NCI-H2107 treated with DMSO at 0.1 percent for 48 hours (cell line): ENCODE data around the gene SNF8.
"Not testable (repeated sequence)": the region's sequence is repeated elsewhere in the genome, so short reads cannot be mapped to it uniquely, and the experiment has no call there.

ENCODE experiments used
- DNase-seq: peaks from one replicate; lab custom pipeline; 2025; ENCODE audit not compliant: unreplicated experiment; lab: John Stamatoyannopoulos, UW

Gene SNF8

GRCh38 chr17:48944515-48945260 is at the start of gene SNF8:
SNF8 (minus strand) TSS chr17:48944842; CDS start chr17:48944734, 108 bp downstream.
- peak; percentile 49 for DNase-seq

- no peak for DNase-seq
Measured at GRCh38 chr17:48993951-48994350, 49.3 kb upstream of the SNF8 start.

DNA sequence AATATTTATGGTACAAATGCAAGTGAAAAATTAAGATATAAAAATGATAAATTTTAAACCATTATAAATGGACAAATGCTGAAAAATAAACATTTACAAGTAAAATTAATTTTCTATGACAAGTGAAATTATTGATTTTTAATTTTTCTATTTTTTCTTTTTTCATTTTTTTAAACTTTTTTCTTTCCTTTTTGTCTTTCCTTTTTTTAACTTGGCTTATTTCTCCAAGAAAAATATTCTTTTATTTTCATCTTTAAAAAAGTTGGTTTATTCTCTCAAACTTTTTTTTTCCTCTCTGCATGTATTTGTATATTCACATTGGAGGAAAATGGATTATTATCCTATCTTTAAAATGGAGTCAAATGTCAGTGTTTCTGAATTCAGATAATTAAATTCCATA is 48.7 kb upstream of the SNF8 start:
- DNase-seq: no peak

DNA sequence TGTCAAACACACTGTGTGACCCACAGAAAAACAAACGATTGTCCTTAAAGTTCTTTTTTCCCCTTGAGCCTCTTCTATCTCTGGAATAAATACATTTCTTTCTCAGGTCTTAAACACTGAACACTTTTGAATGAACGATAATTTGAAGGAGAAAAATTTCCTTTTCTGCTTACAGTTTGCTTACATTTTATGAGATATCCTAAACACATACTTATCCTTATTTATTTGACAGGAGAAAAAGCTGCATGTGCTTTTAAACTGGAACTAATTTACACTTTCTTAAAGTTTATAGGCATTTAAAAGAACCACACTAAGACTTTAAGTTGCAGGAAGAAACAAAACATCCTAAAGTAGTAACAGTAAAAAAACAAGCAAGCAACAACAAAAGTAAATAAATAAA is 47.8 kb upstream of the SNF8 start:
- DNase-seq: no peak

DNA sequence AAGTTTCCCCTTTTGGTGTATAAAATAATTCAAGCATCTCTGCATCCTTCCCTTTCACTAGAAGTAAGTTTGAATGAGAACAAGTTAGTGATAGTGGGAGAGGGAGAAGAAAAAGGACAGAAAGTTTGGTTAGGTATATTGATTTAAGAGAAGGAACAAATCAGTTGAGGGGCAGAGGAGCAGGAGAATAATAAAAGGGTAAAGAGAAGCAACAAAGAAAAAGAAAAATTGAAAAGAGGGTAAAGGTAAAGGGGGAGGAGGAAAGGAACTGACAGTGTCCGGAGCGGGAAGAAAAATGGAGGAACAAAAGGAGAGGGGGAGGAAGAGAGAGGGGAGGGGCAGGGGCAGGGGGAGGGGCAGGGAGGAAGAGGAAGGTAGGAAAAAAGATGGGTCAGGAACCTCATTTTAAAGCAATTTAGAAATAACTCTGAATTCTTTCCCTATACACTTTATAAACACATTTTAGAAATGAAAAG is 46.3 kb upstream of the SNF8 start:
- no peak for DNase-seq

- no peak for DNase-seq
Measured at GRCh38 chr17:48989100-48989499, 44.5 kb upstream of the SNF8 start.

DNA sequence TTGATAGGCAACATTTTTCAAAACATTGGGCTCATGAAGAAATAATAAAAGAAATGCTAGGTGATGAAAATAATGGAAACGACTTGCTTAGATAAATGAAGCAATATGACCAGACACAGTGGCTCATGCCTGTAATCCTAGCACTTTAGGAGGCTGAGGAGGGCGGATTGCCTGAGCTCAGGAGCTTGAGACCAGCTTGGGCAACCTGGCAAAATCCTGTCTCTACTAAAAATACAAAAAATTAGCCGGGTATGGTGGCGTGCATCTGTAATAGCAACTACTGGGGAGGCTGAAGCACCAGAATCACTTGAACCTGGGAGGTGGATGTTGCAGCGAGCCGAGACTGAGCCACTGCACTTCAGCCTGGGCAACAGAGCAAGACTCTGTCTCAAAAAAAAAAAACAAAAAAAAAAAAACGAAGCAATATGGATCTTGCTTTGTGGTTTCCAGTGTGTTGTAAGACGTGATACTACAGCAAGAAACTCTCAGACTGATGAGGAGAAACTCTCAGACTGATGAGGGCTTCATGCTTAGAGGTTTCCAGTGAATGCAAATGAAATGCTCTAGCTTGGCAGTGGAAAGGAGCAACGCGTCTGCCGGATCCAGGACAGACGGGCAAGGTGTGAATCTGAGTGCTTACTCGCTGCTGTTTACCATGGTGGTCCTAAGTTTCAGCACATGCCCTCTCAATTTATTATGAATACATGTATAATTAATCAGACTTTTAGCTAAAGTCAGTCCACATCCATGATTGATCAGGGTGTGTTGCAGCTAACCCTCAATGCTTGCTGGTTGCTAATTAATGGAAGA is 41.0 kb upstream of the SNF8 start:
- DNase-seq: no peak

GRCh38 chr17:48981927-48982539 is 37.4 kb upstream of the SNF8 start:
- DNase-seq: no peak

GRCh38 chr17:48973806-48974205 is 29.2 kb upstream of the SNF8 start:
- no peak for DNase-seq

- DNase-seq: no peak
Measured at GRCh38 chr17:48972749-48973097, 28.1 kb upstream of the SNF8 start.

DNA sequence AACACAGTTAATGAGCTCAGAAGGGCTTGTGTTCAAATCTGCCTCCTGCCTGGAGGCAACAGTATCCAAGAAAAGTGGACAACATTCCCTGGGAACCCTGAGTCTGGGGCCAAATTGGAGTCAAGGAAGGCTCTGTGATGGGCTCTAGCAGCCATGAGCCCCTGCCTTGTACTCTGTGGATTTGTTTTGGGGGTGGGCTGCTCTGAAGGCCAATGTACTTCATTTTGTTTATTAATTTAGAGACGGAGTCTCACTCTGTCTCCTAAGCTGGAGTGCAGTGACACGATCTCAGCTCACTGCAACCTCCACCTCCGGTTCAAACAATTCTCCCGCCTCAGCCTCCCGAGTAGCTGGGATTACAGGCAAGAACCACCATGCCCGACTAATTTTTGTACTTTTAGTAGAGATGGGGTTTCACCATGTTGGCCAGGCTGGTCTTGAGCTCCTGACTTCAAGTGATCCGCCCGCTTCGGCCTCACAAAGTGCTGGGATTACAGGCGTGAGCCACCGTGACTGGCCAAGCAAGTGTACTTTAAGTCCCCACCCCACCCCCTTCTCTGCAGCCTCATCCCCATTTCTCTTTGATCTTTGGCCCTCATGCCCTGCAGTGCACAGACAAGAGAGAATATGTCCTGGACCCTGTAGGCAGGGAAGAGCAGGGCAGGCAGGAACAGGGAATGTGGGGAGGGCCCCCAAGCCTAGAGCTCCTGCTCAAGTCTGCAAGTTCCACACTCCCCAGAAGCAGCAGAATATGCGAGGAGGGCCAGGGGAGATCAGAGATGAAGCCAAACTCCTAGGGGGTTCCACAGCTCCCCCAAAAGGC is 26.4 kb upstream of the SNF8 start:
- DNase-seq: no peak

DNA sequence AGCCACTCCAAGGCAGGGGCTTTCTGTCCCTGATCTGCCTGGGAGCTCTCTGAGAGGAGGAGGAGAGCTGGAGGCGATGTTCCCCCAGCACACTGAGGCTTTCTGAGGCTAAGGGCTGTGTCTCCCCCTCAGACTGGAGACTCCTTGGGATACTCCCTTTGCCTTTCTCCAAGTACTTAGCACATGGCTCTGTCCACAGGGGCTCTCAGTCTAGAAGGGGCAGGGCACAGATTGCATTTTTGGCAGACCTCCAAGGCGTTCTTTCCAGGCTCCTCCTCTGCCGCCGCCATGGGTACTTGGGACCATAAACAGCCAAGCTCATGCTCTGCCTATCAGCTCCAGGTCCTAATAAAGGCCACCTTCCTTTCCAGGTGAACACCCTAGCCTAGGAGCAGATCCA is 25.6 kb upstream of the SNF8 start:
- DNase-seq: no peak

GRCh38 chr17:48961516-48962233 is 17.0 kb upstream of the SNF8 start:
- no peak for DNase-seq

DNA sequence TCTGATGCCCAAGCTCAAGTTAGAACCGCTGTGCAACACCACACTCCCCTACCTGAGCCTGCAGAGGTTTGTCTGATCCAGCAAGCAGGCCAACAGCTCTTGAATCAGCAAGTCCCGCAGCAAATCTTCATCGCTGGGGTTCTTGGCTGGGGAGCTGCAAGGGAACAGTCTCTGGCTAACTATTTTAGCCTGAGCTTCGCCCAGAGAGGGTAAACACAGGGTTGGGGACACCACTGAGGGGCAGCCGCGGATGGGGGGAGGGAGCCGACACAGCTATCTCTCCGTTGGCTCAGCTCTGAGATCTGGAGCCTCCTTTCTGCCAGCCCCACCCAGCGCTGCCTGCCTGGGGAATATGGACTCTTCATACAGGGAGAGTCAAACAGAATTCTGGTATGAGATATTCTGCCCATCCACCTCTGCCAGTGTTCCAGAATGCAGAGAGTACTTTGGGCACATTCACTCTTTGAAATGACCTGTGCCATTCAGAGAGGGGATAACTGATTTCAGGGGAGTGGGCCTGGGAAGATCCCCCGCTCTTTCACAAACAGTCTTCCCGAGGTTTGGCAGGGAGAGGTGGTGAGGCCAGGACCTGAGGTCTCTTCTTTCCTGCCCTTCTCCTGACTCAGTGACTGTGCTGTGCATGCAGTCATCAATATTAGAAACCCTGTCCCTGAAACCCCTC is 16.3 kb upstream of the SNF8 start:
- no peak for DNase-seq

DNA sequence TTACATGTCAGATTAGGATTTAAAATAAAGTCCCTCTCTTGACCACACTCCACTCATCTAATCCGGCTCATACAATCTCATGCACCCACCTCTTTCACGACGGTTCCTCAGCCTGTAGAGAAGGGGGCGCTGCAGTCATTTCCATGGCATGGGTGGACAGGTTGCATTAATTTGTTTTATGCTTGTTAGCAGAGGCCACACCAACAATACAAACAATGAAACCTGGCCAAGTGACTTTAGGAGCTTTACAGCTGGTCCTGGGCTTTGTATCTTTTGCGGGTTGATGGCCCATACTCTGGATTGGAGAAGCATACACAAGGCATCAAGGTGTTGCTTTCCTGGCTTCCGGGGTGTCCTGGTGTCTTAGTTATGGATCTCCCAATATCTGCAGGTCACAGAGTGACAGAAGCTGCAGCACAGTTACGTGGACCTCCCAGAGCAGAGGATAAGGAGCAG is 9.7 kb upstream of the SNF8 start:
- no peak for DNase-seq

DNA sequence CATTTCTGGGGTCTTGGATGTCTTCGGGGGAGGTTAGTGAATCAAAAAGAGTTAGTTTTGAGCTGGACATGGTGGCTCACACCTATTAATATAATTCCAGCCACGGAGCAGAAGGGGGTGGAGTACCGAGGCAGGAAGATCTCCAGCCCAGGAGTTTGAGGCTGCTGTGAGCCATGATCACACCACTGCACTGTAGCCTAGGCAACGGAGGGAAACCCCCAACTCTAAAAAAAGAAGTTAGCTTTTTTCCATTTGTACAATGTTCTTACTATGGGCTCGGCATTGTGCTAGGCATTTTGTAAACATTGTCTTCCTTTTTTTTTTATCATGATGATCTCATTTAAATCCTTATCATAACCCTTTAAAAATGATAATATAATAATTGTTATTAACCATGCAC is 8.3 kb upstream of the SNF8 start:
- DNase-seq: no peak

GRCh38 chr17:48951572-48951971 is 6.9 kb upstream of the SNF8 start:
- DNase-seq: no peak

GRCh38 chr17:48945261-48945651 is 614 bp upstream of the SNF8 start:
- DNase-seq: not testable (repeated sequence)

DNA sequence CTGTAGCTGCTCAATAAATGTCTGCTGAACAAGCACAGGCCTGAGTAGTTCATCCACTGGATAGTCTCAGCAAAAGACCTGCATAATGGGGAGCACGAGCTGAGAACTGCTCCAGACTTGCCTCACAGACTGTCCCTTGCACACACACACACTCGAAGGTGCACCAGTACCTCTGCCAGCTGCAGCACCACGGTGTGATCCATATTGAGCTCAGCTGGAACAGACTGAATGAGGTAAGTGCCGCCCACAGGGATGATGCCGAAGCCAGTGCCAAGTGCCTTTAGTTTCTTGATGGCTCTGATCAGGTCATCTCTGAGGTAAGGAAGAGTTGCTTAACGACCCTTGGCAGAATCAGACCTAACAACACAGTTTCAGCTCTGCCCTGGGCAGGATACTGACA is 11.6 kb downstream of the SNF8 start:
- no peak for DNase-seq

GRCh38 chr17:48930435-48930873 is 14.2 kb downstream of the SNF8 start:
- DNase-seq: no peak
